Measurements from ENCODE around the gene ADAMTS2. TPM values are rescaled to one million over a fixed set of nuclear protein-coding genes. Genes with fewer than 3 reads are reported as not detected.
A peak's percentile ranks its signal among the peaks of the same experiment; 100 is the strongest.

ADAMTS2 gene
- total and polyA plus RNA-seq, 12 donors: 4.3 to 70.3 (median 22.4) TPM

GRCh38 chr5:179262126-179262920, 82.9 kb downstream of the ADAMTS2 start:
- Histone ChIP-seq H3K27ac (no peak overlapping the region), H3K36me3 (replicated peaks in 1 of 2) (no peaks in the 10 kb centered on the region), H3K4me1 (replicated peaks in 1 of 2) (peaks cover 0 to 15% of the 10 kb centered on the region in 2 donors), H3K4me3 (no peak overlapping the region), H3K27me3 (no peaks in the 10 kb centered on the region), H3K9me3 (replicated peaks in 1 of 3) (no peaks in the 10 kb centered on the region)
- intact Hi-C loops (cut with DNase I): no loop called here
- WGBS, 4 donors: 77 to 83% (median 81%) methylated on average over 28 to 30 of the region's 30 CpGs
- TF ChIP-seq CTCF (IDR thresholded peaks at IDR 0.05): no peak
- no peak for TF ChIP-seq POLR2A (IDR thresholded peaks at IDR 0.05)
- DNase-seq: peak in 6 of 7 donors; percentile 2 to 31 (median 8)

GRCh38 chr5:179261301-179262125, 83.7 kb downstream of the ADAMTS2 start:
- Histone ChIP-seq H3K4me1 (replicated peaks in 1 of 2) (peaks cover 0 to 14% of the 10 kb centered on the region in 2 donors), H3K27me3 (no peaks in the 10 kb centered on the region), H3K9me3 (replicated peaks in 1 of 3) (no peaks in the 10 kb centered on the region), H3K4me3 (no peak overlapping the region), H3K27ac (no peak overlapping the region), H3K36me3 (replicated peaks in 1 of 2) (no peaks in the 10 kb centered on the region)
- WGBS, 4 donors: 76 to 93% (median 78%) methylated on average over 9 to 21 of the region's 21 CpGs
- TF ChIP-seq POLR2A (IDR thresholded peaks at IDR 0.05) (no peak), CTCF (IDR thresholded peaks at IDR 0.05) (no peak)
- intact Hi-C loops (cut with DNase I): no loop called here
- DNase-seq: peak in 4 of 7 donors; percentile 6 to 35 (median 8)

GRCh38 chr5:179260324-179261070, 84.8 kb downstream of the ADAMTS2 start:
- peaks cover 0 to 6% of the 10 kb centered on the region in 2 donors for H3K4me1 ChIP-seq (replicated peaks in 1 of 2)
- no peak for TF ChIP-seq POLR2A (IDR thresholded peaks at IDR 0.05)
- TF ChIP-seq CTCF (IDR thresholded peaks at IDR 0.05): no peak
- intact Hi-C loops (cut with DNase I): no loop called here

More at GRCh38 chr5:179260324-179261070, 84.8 kb downstream of the ADAMTS2 start:
- H3K4me3 ChIP-seq: no peak overlapping the region
- H3K27me3 ChIP-seq: no peaks in the 10 kb centered on the region
- no peaks in the 10 kb centered on the region for H3K36me3 ChIP-seq (replicated peaks in 1 of 2)
- no peaks in the 10 kb centered on the region for H3K9me3 ChIP-seq (replicated peaks in 1 of 3)
- 85 to 90% (median 89%) methylated on average over 26 to 27 of the region's 27 CpGs for WGBS, 4 donors
- peak in 3 of 7 donors; percentile 6 to 20 (median 8) for DNase-seq
- no peak overlapping the region for H3K27ac ChIP-seq
